Measurements from ENCODE around the gene ADAM15.

ADAM15 gene

DNA sequence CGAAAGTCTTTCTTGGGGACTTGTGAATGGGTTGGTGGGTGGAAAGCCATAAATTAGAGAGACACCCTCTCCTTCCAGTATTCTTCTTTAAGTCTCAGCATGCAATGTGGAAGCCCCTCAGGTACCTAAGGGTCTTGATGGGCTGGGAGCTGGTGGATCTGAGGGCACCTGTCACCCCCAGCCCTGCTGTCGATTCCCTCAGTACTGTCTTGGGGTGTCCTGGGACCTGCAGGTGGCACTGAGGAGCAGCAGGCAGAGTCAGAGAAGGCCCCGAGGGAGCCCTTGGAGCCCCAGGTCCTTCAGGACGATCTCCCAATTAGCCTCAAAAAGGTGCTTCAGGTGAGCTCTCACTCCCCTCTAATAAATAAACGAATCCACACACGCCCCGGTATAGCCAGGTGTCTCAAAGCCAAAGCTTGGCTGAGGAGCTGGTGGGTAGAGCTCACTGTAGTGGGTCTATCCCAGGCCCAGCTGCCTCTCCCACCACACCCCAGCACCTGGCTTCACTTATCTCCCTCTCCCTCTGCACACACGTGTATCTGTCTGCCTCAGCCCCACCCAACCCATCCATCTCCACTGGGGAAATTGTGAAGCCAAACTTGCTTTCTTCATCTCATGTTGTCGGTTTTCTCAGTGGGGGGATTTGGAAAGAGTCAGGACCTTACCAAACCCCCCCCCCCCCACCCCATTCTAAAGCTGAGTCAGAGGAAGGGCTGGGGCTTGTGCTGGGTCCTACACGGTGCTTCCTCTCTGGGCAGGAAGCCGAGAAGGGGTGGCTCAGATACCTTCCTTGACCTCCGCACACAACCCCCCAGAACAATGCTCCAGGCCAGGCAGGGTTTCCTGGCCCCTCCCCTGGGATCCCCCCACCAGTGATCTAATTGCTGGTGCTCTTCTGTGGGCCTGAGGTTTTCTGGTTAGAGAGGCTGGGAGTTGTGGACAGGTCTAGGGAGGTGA lies 1.6 kb downstream of the ADAM15 start:
- TF ChIP-seq, protein P1, sequence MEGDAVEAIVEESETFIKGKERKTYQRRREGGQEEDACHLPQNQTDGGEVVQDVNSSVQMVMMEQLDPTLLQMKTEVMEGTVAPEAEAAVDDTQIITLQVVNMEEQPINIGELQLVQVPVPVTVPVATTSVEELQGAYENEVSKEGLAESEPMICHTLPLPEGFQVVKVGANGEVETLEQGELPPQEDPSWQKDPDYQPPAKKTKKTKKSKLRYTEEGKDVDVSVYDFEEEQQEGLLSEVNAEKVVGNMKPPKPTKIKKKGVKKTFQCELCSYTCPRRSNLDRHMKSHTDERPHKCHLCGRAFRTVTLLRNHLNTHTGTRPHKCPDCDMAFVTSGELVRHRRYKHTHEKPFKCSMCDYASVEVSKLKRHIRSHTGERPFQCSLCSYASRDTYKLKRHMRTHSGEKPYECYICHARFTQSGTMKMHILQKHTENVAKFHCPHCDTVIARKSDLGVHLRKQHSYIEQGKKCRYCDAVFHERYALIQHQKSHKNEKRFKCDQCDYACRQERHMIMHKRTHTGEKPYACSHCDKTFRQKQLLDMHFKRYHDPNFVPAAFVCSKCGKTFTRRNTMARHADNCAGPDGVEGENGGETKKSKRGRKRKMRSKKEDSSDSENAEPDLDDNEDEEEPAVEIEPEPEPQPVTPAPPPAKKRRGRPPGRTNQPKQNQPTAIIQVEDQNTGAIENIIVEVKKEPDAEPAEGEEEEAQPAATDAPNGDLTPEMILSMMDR (conservative IDR thresholded peaks at IDR 0.05; ENCODE audit: low read depth, low read length) = peak; percentile 30
- peak overlapping the region; percentile 68 for H3K4me3 ChIP-seq (ENCODE audit: low read depth, low read length)
- no peak for DNase-seq (ENCODE audit: low read depth)

DNA sequence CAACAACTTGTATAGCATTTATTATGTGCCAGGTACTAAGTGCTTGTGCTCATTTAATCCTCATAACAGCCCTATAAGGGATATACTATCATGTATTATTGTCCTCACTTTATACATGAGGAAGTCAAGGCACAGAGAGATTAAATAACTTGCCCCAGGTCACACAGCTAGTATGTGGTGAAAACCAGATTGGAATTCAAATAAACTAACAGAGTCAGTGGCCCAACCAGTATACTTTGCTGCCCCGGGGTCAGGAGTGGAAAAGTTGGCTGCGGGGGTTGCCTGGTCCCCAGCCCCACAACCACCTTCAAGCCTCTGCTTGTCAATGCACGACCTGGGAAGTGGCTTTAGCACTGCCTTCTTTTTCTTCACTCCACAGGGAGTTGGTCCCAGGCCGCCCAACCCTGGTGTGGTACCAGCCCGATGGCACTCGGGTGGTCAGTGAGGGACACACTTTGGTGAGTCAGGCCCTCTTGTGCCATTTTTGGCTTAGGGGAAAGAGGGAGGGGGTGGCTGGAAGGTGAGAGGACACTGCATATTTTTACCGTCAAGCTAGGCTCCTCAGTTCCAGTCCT lies 2.5 kb downstream of the ADAM15 start:
- no peak for DNase-seq (ENCODE audit: low read depth)
- TF ChIP-seq, protein P1 (conservative IDR thresholded peaks at IDR 0.05; ENCODE audit: low read depth, low read length) = no peak
- H3K4me3 ChIP-seq (ENCODE audit: low read depth, low read length) = no peak overlapping the region

GRCh38 chr1:155057104-155057503 lies 6.0 kb downstream of the ADAM15 start:
- no peak for DNase-seq (ENCODE audit: low read depth)
- no peak overlapping the region for H3K4me3 ChIP-seq (ENCODE audit: low read depth, low read length)
- TF ChIP-seq, protein P1 (conservative IDR thresholded peaks at IDR 0.05; ENCODE audit: low read depth, low read length) = no peak

DNA sequence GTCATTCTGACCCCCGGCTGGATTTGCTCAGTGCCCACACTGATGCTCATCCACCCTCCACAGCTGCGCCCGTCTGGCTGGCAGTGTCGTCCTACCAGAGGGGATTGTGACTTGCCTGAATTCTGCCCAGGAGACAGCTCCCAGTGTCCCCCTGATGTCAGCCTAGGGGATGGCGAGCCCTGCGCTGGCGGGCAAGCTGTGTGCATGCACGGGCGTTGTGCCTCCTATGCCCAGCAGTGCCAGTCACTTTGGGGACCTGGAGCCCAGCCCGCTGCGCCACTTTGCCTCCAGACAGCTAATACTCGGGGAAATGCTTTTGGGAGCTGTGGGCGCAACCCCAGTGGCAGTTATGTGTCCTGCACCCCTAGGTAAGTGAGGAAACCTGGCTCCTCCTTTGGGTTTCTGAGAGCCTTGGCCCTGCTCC lies 6.7 kb downstream of the ADAM15 start:
- no peak for DNase-seq (ENCODE audit: low read depth)
- no peak overlapping the region for H3K4me3 ChIP-seq (ENCODE audit: low read depth, low read length)
- TF ChIP-seq, protein P1 (conservative IDR thresholded peaks at IDR 0.05; ENCODE audit: low read depth, low read length) = peak; percentile 27

DNA sequence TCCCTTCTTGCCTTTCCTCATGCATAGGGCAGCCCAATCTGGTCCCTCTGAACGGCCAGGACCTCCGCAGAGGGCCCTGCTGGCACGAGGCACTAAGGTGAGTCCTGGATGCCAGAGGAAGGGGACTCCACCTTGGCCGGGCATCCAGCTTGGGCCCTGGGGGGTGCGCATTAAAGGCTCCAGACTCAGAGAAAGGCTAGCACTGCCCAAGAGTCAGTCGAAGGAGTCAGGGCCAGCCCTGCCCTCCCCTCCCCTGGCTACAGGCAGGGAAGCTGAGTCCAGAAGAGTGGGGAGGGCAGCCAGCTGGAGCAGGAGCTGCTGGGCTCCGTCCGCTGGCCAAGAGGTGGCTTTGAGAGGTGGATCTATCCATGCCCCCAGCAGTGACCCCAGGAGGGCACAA lies 9.6 kb downstream of the ADAM15 start:
- TF ChIP-seq, protein P1 (conservative IDR thresholded peaks at IDR 0.05; ENCODE audit: low read depth, low read length) = no peak
- DNase-seq (ENCODE audit: low read depth) = no peak
- no peak overlapping the region for H3K4me3 ChIP-seq (ENCODE audit: low read depth, low read length)

GRCh38 chr1:155061381-155062150 lies 10.4 kb downstream of the ADAM15 start:
- no peak overlapping the region for H3K4me3 ChIP-seq (ENCODE audit: low read depth, low read length)
- TF ChIP-seq, protein P1 (conservative IDR thresholded peaks at IDR 0.05; ENCODE audit: low read depth, low read length) = peak; percentile 100
- DNase-seq (ENCODE audit: low read depth) = peak; percentile 90
